DMS 273 treated with DMSO at 0.1 percent for 48 hours (cell line): Measurements from ENCODE around the gene CEP85L.

ENCODE experiments used
- DNase-seq: peaks from one replicate; lab custom pipeline; 2025; lab: John Stamatoyannopoulos, UW

CEP85L gene

DNA sequence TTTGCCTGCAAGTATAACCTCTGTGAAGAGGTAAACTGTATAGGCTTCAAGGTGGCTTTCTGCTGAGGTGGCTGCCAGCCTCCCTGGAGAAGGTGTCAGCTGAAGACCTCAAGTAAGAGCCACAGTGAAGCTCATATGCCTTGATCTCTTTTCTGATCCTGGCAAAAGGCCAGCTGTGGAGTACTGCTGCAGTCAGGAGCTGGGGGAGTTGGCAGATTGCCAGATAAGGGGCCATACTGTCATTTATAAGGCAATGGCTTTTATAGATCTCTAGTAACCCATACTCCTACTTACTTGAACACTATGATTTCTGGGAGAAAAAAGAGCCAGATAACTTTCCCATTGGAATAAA is 8.8 kb upstream of the CEP85L start:
- peak; percentile 72 for DNase-seq

DNA sequence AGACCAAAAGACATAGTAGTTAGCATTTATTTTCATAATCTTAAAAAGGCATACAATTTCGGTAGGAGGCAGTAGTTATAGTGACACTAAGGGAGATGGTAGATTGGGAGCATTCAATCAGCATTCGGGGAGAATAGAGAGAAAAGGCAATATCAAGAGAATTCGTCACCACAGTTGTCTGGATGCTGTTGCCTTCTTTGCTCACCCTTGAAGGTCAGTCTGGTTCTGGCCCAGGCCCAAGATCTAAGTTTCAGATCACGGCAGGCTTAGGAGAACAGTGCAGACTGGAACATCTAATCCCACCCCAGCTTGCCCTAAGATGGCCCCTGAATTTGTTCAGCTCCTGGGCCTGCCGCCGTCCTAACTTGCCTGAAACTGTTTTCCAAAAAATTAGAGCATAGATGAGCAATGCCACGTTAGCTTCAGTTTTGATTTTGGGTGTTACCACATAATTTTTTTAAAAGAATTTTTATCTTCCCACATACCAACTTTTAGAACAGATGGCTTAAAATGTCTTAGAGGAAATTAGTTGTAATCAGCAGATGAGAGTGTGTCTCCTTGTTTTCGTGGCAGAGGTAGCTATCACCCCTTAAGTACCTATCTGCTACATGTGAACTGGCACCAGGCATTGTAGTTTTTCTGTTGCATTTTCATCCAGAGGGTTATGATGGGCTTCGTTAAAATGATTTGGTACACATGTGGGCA is 8.3 kb upstream of the CEP85L start:
- DNase-seq, result no peak

DNA sequence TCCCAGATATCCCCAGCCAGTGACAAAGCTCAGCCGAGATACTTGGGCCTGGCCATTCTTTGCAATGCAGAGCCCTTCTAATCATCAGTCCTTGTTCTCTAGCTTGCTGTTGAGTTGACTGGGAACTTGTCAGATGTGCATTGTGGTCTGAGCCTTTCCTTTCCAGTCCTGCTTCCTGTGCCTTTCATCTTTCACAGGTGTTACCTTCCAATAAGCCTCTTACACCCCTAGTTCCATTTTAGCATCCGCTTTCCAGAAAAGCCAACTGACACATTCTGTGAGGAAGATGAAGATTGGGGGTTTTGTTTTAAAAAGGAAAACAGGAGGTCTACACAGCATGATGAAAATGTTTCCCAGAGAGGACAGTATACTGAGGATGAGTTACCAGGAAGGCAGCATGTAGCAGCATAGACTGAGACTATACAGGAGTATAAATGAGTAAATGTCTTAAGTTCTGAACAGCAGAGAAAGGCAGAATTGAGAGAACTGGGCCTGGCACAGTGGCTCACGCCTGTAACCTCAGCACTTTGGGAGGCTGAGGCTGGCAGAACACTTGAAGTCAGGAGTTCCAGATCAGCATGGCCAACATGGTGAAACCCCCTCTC is 5.6 kb upstream of the CEP85L start:
- no peak for DNase-seq

DNA sequence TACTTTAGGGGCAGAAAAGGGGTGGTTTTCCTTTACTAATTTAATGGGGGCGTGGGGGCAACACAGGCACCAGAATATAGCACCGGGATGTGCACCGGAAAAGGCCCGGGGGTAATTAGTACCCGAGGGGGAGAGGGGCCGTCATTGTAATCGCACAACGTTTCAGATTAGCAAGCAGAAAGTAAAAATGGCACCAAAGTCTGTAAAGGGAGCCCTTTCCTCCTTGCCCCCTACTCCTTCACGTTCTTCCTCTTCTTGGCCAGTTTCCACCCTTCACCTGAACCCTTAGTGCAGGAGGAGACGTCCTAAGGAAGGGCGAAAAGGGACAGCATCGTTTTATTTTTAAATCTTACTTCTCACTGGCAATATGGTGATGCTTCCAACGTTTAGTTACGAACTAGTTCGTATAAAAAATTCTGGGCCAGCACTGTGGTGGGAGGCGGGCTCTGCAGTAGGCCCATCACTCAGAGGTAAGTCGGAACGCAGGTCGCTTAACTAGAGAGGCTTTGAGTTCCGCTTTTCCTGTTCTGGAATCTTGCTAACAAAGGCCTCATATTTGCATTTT is 742 bp upstream of the CEP85L start:
- no peak for DNase-seq

DNA sequence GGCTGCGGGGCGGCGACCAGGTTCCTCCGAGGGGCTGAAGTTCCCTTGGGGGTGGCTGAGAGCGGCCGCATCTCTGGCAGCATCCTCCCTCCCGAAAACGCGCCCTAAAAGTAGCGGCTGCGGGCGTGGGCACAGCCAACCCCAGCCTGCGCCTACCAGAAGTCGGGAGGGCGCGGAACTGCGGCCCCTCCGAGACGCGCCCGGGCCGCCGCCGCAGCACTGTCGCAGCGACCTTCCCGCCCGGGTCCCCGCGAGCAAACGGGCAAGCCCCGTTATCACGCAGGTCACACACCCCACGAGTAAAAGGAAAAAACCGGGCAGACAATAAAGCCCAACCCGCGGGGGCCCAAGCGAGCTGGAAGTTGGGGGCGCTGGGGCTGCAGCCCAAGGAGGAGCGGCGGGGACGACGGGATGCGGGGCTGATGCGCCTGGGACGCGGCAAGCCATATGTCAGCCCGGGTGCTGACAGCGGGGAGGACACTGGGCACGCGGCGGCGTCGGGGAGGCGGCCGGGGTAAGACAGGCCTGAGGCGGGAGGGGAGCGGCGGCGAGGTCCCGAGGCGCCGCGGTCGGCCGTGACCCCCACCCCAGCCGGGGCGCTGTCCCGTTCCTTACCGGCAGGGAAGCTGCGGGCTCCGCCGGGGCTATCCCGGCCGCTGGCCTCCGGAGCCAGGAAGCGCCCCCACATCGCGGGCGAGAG is 659 bp downstream of the CEP85L start:
- DNase-seq, result no peak

DNA sequence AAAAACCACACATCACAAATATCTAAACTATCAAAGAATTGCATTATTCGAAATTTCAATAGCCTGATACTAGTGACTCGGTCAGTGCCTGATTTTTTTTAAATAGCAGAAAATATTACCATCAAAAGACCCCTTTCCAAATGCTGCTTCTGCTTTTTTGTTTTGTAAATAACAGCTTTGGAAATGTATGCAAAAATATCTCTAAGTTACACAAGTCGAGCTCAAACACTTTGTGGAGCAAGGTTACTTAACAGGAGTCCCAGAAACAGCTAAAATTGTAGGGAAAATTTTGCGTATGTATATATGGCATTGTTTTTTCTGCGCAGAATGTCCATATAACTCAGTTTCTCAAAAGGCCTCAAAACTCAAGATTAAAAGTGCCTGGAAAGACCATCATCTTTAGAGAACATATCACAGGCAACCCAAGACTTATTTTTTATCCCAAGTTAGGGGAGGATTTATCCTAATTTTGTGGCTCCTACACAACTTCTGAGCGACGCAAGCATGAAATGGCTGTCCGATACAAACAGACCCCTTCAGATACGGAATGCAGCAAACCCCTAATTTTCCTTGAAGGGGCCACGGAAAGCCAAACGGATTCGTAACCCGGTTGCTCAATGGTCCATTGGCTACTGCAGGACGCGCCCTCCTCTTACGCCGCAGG is 1.3 kb downstream of the CEP85L start:
- peak; percentile 8 for DNase-seq

DNA sequence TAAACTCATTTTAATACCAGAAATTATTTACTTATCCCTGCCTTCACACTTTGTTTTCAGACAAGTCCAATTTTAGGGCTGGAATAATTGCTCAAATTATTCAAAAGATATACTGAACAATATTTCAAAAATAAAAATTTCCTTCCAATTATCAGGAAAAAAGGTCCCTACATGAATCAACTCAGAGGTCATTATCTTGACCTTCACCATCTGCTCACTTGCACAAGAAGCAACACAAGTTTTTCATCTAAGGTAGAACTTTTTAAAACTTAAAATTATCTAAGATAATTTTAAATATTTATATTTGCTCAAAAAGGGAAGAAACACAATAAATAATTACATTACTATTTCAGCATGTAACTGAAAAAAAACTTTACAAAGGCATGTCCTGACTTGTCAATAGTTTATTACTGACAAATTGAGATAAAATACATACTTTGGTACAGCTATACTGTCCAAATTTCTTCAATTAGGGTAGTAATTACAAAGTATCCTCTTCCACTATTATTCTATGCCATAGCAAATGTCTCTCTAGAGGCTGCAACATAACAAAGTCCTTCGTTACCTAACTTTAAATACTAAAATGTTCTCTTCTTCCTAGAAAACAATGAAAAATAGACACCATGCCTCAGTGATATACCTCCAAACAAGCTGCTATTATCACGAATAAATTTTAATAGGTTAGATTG is 2.4 kb downstream of the CEP85L start:
- DNase-seq, result no peak

DNA sequence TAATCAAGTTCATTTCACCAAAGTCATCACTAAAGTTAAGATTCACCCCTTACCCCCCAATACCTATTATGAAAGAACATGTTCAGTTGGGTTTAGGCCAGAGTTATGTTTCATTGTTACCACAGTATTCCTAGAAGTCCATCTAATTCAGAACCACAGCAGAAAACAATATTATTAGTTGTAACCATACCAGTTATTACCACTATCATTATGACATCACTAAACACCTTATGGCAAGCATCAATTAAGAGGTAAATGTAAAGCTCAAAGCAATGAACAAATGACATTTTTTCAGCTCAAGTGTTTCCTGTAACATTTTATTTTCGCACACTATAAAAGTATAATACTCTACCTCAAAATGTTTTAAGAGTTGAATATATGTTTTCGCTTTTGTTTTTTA is 4.4 kb downstream of the CEP85L start:
- no peak for DNase-seq

DNA sequence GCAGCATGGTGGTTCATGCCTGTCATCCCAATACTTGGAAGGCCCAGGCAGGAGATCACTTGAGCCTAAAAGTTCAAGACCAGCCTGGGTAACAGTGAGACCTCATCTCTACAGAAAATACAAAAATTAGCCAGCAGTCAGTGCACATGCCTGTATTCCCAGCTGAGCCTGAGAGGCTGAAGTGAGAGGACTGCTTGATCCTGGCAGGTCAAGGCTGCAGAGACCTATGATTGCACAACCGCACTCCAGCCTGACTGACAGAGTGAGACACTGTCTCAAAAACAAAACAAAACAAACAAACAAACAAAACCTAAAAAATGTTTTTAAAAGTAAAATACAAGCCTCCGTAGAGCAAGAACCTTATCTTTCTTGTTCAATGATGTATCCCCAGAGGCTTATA is 6.0 kb downstream of the CEP85L start:
- DNase-seq, result no peak

DNA sequence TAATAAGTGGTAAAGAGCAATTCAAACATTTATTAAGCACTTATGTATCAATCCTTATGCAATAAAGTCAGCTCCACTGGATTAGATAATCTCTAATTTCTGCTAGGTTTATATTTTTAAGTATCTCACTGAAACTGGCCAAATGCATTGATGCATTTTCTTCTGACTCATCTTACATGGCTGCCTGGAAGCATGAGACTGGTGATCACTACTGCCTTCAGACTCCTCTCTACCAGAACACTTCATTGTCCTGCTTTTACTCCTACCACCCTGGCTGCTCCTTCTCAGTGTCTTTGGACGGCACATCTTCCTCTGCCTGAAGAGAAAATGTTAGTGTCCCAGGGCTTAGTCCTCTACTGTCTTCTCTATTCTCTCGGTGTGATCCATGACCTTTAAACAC is 7.4 kb downstream of the CEP85L start:
- no peak for DNase-seq

DNA sequence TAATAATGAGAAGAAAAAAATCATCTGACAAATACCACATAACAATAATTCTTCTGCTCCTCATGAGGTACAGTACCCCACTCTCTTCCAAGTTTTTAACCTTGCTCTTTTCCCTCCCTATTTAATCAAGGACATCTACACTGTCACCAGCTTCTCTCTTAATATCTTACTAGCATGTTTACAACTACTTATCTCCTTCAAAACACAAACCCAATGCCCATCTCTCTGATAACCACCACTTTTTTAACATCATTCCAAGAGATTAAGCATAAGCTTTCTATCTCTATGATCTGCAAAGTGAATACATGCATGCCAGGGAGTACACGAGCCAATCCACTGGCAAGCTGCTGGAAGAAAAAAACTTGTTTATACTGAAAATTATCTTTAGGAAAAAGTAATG is 10.3 kb downstream of the CEP85L start:
- no peak for DNase-seq

DNA sequence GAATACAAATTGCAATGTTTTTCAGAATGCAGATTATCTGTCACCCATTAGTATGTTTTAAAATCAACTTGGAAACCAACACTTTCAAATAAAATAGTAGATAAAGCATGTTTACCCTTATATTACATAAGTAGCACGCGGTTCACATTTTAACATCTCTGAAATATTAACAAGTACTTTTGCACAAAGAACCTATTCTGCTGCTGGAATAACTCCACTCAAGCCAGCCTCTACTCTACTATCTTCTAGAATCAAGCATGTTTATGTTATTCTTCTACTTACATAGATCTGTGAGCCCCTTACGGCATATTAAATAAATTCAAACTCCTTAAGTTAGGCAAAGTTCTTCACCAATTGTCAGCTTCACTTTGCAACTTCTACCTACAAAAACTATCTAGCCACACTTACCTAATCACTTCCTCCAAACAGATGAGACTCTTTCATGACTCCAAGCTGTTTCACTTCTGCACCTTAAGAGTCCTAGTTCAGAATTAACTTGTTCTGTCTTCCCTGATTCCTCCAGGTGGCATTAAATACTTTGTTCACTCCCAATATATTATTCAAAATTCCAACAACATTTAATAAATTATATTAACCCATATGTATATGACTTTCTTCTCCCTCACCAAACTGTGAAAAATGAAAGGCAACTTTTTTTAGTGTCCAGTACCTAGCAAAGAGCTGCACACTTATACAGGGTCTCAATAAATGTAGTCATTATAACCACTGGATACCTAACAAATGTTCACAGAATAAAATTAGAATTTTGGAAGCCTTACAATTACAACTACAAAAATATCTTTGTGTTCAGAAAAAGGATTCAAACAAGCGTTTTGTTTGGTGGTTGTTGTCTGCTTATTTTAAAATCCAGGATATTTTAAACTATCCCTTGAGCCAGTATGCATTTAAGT is 12.1 kb downstream of the CEP85L start:
- DNase-seq, result no peak

DNA sequence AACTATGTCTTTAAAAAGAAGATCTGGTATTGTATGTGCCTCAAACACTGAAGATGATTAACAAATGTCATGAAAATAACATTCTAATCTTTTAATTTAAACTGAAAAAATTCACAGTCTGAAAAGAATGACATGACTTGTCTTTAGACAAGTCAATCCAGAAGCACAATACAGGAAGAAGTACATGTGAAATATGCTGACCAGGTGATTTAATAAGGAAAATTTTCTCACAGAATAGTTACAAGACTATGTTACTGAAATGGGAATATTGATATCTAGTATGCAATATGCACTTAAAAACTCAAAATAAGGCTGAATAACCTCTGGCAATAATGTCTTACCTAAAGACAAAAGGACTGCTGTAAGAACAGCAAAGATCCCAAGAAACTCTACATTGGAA is 13.1 kb downstream of the CEP85L start:
- DNase-seq, result no peak

DNA sequence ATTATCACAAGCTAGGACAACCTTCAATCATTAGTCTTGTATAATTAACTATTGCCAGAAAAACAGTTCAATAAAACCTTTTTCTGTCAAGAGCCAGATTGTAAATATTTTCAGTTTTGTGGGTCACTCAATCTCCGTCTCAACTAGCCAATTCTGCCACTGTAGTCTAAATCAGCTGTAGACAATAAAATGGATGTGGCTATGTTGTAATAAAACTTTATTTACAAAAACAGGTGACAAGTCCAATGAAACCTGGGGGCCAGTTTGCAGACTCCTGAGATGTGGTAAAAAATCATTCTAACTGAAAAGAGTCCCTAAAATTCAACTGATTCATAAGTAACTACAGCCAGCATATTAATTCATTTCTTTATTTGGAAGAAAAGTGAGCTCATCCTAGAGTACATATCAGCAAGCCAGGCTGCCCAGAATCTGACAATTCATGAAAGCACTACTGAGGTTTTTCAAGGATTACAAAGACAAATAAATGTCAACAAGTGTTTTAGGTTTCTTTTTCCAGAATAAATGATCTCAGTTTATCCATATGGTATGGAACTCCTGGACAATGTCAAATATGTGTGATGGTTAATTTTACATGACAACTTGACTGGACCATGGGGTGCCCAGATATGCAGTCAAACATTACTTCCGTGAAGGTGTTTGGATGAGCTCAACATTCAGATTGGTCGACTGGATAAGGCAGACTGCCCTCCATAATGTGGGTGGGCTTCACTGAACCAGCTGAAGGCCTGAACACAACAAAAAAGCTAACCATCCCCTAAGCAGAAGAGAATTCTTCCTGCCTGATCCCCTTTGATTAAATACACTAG is 15.3 kb downstream of the CEP85L start:
- DNase-seq, result no peak

DNA sequence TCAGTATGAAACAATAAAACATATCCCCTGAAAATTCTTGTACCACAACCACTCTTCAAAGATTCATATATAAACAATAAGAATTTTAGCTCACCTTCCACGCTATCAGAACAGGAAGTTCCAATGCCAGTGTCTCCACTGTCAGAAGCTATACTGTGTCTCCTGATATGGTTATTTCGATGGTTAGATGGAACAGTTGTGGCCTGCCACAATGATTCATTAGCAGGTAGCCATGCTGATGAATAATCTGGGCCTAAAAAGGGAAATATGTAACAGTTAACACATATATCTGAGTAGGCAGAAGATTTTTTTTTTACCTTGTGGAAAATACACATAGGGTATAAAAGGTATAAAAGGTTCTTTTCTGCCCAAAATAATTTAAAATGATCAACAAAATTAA is 19.0 kb downstream of the CEP85L start:
- DNase-seq, result no peak

DNA sequence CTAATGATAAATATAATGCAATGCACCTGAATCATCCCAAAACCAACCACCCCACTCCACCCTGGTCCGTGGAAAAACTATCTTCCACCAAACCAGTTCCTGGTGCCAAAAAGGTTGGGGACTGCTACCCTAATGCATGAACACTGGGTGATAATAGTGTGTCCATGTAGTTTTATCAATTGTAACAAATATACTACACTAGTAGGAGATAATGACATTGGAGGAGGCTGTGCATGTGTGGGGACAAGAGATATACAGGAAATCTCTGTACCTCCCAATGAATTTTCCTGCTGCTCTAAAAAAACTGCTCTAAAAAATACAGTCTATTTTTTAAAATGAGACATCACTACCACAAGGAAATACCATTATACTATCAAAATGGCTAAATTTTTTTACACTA is 20.5 kb downstream of the CEP85L start:
- DNase-seq, result no peak

DNA sequence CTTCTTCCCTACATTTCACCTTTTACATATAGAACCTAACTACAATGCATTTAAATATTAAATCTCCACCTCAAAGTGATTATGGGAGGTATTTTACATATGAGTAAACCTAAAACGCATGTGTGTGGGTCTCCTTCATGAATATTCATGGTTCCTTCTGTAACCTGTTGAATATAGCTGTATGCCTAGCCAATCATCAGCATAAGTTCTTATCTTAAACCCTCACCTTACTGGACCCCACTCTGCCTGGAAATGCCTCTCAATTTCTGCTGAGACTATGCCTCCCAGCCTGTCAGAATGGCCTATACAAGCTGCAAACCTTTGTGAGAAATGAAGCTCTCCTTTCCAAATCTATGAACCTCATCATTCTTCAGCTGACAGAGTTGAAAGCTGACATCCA is 21.3 kb downstream of the CEP85L start:
- DNase-seq, result no peak

DNA sequence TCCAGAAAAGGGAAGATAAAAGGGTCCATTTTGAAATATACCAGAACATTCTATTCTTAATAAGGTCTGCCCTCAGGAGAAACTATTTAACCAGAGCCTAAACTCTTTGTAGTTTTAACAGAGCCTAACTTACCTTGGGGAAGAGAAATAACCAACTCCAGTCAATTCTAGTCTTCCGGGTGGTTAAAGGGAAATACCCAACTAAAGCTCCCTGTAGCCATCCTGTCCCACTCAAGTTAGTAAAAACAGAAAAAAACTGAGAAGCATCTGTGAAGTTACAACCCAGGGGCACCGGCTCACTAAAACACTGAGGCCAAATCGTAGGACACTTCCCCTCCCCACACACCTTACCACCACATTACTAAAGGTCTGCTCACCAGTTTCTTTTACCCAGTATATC is 23.7 kb downstream of the CEP85L start:
- DNase-seq, result no peak

DNA sequence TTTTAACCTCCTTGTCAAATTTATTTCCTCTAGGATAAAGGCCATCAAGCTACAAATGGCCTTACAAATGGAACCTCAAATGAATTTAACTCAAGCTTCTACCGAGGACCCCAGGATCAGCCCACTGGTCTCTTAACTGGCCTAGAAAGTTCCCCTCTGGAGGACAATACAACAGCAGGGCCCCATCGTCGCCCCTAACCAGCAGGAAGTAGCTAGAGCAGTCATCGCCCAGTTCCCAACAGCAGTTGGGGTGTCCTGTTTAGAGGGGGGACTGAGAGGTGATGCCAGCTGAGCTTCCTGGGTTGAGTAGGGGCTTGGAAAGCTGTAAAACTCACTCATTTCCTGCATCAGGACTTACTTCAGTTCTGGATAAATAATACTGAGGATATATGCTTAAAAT is 25.6 kb downstream of the CEP85L start:
- DNase-seq, result no peak

DNA sequence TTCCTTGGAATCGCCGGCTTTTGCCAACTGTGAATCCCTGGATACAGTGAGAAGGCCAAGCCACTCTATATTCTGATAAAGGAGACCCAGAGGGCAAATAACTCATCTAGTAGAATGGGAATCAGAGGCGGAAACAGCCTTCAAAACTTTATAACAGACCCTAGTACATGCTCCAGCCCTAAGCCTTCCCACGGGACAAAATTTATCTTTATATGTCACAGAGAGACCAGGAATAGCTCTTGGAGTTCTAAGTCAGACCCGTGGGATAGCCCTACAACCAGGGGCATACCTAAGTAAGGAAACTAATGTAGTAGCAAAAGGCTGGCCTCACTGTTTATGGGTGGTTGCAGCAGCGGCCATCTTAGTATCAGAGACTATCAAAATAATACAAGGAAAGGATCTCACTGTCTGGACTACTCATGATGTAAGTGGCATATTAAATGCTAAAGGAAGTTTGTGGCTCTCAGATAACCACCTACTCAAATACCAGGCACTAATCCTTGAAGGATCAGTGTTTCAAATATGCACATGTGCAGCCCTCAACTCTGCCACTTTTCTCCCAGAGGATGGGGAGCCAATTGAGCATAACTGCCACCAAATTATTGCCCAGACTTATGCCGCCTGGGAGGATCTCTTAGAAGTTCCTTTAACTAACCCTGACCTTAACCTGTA is 29.5 kb downstream of the CEP85L start:
- DNase-seq, result no peak
